ENCODE data around the gene TTC7B.
"Not testable (repeated sequence)": the region's sequence is repeated elsewhere in the genome, so short reads cannot be mapped to it uniquely, and the experiment has no call there.

The TTC7B gene

DNA sequence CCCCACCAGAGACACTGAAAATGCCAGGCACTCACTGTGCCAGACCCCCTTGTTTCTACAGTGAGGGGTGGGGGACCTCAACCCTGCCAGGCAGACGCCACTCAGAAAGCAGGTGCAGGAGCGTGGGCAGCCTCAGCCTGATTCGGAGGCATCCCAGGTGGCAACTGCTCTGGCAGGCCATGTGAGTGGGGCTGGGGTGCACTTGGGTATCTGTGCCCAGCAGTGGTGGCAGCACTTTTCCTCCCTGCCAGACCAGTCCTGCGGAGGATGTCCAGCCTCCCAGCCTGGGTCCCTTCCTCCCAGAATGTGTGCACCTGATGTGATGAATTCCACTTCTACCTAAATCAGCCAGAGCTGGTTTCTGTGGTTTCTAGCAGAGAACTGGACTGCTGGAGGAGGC lies 13.4 kb upstream of the TTC7B start:
- DNase-seq = no peak

DNA sequence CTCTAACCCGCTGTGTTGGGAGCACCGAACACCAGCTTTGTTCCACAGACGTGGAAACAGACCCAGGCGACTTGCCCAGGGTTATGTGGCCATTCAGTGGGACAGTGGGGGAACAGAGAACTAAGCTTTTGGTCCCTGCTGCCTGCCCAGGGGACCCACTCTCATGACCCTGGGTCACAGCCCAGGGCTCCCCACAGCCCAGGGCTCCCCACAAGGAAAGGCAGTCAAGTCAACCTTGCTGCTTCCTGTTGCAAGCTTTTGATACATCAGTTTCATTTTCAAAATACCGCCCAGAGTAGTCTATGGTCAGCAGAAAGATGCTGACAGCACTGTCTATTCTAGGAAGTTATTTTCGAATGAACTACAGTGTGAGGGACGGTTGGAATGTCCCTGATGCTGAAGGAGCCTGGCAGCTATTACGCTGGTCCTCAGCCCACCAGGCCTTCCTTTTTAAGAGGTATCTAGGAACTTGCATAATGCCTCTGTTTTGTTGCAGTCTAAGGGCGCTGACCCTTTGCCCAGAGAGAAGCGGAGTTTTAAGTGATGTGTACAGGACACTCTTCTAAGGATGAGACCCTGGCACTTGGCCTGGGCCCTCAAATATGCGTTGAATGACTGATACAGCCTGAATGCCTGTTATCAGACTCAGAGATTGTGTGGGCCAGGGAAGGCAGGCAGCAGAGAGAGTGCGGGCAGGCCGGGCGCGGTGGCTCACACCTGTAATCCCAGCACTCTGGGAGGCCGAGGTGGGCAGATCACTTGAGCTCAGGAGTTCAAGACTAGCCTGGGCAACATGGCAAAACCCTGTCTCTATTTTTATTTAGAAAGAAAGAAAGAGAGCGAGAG lies 12.6 kb upstream of the TTC7B start:
- peak; percentile 42 for DNase-seq

DNA sequence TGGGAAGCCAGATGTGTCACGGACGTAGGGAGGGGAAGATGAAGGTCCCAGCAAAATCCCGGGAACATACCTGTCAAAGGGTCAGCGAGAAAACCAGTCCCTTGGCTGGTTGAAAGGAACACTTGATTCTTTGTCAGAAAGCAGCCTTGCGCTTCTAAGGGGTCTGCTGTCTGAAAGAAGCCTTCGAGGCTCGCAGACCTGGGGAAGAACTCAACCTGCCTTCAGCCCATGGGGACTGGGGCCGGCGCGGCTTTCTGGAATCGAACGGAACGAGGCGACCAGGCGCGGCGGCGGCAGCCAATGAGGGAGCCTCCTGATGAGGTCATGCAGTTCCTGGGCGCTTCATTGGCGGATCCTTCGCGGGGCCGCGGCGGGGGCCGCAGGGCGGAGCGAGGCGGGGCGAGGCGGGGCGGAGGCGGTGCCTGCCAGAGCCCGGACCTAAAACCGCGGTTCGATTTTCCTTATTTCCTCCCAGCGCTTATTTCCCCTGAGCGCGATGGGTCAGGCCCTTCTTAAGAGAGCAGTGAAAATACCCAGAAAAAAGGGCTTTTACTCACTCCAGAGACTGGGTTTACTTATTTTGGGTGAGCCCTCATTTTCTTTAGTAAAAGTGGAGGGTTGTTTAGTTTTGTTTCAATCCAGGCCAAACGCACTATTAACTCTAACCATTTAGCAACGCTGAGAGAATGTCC lies 11.8 kb upstream of the TTC7B start:
- peak; percentile 93 for DNase-seq

DNA sequence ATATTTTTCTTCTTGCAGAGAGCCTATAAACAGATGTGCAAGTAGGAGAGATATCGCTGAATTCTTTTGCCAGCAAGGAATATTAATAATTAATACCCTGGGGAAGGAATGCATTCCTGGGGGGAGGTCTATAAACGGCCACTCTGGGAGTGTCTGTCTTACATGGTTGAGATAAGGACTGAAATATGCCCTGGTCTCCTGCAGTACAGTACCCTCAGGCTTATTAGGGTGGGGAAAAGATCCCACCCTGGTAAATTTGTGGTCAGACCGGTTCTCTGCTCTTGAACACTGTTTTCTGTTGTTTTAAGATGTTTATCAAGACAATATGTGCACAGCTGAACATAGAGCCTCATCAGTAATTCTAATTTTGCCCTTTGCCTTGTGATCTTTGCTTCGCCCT lies 7.3 kb upstream of the TTC7B start:
- not testable (repeated sequence) for DNase-seq

DNA sequence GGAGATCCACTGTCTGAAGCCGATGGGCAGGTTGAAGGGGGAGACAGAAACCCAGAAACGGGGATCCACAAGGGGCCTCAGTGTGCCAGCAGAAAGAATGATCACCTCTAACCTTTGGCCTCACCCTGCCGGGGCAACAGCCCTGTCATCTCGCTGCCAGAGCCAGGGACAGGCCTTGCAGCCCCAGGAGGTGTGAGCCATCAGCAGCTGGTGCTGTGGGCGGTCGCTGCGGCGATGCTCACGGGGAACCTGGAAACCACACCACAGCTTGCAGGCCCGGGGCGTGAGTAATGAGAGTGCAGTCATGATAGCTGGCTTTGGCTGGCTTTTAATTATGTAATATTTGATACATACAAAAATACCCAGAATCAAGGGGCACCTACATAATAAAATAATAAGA lies 4.7 kb upstream of the TTC7B start:
- DNase-seq = peak; percentile 5

DNA sequence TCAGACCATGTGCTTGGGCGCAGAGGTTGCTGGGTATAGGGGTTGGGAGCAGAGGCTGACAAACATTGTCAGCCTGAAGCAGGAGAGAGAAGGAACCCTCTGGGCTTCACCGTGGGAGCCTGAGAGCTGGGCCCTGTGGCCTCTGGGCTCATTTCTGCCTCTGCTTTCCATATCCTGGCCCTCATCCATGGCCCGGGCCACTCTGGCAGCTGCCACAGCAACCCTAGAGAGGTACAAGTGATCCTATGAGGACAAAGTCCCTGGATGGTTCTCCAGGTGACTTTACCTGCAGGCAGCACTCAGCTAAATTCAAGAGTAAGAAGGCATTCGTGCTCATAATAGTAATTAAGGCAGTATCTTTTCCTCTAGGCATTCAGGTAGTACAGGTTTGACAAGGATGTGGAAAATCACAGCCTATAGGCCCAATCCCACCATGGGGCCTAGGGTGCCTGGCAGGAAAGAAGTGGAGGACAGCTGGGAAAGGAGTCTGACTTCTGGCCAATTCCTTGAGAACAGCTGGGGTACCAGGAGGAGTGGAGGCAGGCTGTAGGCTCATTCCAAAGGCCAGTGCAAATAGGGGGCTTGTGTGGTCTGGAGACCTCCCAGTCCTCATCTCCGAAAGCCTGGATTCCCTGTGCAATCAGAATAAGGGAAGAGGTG lies 3.6 kb upstream of the TTC7B start:
- no peak for DNase-seq

DNA sequence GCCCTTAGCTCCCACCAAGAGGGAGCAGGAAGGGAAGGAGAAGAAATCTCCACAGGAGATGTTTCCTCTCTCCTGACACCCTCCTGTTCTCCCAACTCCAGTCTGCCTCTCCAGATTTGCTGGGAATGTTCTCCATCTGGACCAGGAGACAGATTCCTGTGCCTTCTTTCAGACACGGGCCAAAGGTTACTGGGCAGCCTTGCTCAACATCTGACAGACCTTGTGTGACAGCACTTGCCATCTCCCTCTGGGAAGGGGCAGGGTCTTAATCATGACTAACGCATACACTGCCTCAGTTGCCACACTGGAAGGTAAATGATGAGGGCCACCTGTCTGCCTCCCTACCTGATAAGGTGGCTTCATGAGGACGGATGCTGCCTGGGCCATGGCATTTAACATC lies 2.5 kb upstream of the TTC7B start:
- no peak for DNase-seq

DNA sequence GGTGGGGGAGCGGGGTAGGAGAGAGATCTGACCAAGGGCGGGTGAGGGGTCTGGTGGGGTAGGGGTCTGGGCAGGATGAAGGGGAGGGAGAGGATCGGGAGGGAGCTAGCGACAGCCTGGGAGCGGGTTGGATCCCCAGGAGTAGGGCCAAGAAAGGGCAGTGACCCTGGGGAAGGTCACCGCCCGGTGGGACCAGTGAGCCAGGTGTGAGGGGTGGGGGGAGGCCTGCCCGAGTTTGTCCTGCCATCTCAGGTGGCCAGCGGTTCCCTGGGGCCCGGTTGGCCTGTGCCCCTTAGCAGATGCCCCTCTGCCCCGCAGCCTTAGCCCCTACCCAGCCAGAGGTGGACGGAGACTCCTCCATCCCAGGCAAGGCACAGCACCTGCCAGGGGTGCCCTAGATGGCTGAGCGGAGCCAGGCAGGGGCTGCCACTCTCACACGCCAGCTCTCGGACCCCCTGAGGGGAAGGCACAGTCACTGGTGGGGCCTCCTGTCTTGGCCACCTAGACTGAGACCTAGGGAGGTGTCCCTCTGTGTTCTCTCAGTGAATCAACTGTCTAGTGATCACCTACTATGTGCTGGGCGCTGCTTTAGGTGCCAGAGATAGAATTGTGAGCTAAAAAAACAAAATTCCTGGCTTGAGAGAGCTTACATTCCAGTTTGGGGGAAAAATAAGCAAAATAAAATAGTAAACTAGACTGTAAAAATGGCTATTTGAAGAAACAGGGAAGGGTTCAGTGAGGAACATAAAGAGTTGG lies 629 bp upstream of the TTC7B start:
- peak; percentile 8 for DNase-seq

DNA sequence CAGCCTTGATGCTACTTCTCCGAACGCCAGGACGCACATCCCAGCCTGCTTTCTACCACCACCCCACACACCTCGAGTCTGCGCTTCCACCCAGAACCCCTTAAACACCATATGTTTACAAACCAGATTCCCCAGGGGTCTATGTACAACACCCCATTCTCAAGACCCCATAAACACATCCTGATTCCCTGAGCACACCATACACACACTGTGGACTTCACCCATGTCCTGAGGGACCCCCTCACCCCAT lies 733 bp downstream of the TTC7B start:
- no peak for DNase-seq

DNA sequence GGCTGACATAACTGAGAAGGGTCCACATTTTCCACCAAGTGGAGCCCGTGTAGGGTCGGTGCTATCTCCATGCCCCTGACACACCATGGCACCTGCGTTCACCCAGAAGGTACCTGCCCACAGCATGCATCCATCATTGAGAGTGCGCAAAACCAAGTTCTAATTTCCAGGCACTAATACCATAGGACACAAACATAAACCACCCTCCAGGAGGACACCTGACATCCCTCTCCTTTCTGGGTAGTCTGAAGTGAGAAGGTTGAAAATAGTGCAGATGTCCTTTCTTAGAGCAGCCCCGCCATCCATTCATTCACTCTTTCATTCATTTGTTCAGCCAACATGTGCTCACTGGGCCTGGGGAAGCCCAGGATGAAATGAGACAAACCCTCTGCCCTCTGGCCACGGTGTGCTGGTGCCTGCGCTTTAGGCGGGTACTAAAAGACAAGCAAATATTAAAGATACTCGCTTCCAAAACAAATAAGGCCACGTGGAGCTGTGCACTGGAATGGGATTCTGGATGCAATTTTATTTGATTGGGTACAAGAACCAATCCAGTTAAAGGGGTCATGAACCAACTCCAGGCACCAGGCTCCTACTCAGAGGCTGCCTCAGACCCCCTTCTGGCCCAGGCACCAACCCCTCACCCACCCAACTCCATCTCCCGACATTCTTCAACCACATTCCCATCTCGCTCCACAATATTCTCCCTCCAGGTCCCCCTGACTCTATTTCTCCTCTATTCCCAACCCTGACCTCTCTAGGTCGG lies 1.2 kb downstream of the TTC7B start:
- no peak for DNase-seq

DNA sequence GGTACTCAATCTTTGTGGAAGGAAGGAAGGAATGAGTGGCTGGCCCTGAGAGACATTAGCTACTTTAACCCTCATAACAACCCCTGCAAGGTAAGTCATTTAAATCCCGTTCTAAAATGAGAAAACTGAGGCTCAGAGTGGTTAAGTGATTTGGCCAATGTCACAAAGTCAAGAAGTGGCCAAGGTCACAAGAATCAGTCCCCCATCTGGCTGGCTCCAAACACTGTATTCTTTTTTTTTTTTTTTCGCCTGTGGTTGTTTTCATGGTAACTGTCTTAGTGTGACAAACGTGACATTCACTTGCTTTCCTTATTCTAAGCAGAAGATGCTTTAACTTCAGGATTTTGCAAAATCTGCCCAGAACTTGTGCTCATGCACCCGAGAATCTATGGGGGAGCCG lies 2.8 kb downstream of the TTC7B start:
- DNase-seq = no peak

DNA sequence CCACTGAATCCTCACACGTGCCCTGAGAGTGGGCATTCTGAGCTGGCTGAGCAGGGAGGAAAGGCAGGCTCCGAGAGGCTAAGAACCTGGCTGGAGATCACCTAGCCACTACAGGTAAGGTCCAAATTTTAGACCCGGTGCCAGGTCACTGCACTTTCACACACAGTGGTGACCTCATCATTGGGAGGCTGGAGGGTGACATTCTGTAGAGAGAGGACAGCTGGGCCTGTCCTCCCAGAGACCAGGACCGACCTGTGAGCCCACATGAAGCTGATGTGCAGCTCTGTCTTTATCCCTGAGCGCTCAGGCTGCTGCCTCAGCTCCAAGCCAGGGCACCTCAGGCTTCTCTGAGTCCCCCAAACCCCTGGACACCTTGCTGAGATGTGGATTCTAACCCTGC lies 4.1 kb downstream of the TTC7B start:
- DNase-seq = no peak

DNA sequence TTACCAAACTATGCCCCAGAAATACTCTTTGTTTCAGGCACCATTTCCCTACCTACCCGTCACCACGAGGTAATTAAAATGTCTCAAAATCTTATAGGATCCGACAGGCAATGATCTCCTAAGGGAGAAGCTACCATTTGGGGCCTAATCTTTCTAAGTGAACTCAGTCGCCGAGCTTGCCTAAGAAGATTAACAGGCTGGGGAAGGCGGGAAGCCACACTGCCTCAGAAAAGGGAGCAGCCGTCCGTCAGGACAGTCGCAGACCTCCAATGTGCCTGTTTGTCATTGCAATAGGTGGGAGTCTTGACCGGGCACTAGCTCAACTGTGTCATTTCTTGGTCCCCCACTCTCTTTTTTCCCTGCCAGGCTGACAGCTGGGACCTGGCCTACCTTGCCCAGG lies 4.6 kb downstream of the TTC7B start:
- DNase-seq = no peak

DNA sequence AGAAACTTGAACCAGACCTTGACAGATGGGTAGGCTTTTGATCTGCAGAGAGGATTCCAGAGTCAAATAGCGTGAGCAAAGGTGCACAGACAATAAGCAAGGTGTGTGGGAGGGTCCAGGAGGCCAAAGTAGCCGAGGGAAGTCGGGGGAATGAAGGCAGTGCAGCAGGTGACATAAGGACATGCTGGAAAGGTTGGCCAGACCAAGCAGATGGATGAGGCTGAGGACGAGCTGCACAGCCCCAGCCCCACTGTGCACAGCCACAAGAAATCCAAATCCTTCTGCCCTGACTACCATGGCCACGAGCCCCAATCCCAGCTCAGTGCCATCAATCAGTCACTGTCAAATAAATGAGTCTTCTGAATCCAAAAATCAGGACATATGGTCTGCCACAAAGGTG lies 5.4 kb downstream of the TTC7B start:
- DNase-seq = no peak

DNA sequence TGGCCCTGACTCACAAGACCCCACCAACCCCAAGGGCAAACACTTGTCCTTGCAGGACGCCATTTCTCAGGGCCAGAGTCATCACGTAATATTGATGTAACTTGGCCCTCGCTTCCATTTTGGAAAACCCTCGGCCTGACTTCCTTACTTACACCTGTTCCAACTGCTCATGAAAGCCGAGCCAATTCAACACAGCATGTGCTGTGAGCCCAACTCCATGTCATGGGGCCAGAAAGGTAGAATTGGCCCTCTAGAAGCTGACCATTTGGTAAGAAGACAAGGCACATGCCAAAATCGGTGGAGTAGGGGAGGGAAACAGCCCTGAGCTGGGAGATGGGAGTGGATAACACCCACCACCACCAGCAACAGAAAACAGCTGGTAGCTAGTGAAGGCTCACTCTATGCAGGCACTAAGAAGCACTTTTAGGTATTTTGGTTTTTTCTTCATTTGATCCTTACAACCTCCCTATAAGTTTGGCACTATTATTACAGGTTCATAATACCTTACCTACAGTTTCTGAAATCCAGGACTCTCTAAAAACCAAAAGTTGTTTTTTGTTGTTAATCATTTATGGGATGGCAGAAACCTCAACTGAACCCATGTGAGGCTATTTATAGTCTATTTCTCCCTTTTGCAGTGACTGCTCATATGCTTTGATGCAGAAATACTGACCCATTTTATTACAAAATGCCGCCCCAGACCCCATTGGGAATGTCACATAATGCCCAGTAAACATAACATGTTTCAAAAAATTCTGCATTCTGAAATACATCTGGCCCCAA lies 6.5 kb downstream of the TTC7B start:
- no peak for DNase-seq

DNA sequence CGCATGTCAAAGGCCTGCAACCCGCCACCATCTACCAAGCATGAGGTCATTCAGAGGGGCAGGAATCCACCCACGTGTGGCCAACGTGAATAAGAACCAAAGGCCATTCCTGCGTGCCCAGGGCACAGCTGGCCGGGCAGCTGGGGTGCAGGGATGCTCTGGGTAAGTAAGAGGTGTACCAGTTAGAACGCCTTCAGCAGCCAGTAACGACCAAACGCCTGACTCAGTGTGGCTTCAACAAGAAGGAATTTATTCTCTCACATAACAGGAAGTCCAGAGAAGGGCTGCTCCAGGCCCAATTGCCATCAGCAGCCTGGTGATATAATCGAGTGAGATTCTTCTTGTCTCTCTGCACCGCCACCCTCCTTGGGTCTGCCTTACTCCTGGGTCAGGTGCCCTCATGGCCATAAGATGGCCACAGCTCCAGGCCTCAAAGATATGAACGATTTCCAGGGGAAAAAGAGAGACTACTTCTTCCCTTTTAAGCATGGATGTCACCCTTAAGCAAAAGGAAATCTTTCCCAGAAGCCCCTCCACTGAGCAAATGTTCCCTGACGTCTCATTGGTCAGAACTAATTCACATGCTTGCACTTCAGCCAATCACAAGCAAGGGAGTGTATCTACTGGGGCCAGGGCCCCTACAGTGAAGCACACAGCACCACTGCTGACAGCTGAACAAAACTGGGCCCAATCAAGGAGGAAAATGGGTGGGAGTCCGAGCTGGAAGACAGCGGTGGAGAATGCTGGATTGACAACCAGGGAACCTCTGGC lies 7.3 kb downstream of the TTC7B start:
- no peak for DNase-seq

DNA sequence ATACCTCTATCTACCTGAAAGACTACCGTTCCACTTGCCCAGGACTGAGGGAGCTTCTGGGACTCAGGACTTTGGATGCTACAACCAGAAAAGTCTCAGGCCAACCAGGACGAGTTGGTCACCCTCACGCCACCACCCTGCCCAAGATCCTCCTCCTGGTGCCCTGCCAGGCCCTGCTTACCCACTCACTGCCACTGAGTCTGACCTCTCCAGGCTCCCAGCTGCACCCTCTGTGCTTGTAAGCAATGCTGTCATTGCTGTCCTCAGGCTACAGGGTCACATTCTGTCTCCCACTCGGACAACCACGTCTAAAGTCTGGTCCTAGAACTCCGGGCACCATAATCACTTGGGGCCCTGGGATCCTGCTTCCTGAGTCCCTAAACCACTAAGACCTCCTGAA lies 9.2 kb downstream of the TTC7B start:
- DNase-seq = no peak

DNA sequence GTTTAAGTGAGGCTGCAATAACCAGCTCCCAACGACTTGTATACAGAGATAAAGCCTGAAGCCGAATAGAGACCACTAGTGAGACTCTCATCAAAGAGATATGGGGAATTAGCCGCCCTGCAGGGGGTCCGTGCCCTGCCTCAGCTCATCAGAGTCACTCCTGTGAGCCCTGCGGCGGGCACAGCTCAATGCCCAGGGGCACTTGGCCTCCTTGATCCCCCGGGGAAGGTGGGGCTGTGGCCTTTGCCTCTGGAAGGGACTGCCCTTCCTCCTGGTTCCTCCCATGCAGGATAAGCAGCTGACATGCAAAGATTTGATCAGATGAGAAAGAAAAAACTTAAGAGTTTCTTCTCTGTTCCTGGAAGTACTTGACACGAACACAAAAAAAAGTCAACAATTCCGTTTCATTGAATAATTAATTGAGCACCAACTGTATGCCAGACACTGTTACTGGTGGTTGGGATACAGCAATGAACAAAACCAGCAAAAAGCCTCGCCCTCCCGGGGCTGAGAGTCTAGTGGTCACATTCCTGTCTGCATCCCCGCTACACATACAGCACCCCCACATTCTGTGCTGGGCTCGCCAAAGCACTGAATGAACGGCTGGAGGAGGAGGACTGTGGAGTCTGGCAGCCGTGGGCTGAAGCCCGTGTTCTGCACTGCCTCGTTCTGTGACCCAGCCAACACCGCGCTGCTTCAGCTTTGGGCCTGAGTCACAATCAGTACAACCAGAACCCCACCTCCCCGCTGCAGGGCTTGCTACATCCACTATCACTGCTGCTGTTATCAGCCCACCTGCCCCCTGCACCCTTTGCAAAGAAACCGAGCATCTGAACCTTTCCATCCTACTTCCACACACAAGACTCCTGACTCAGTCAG lies 10.3 kb downstream of the TTC7B start:
- DNase-seq = no peak

DNA sequence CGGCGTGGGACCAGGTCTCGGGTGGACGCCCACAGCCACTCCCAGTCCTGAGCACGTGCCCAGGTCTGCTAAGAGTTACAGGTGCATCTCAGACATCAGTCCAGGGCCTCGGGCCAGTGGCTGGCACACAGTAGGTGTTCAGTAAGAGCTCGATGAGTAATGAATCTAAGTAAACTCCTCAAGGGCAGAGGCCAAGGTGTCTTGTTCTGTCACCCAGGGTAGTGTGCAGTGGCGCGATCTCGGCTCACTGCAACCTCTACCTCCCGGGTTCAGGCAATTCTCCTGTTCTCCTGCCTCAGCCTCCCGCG lies 11.2 kb downstream of the TTC7B start:
- DNase-seq = no peak
